IMR-90 (cell line): ENCODE measurements around the gene CALML3. TPM values are rescaled to one million over a fixed set of nuclear protein-coding genes. Genes with fewer than 3 reads are reported as not detected.

Experiments
- ATAC-seq: fragments of 200-7000 bp; cut with Tn5 transposase; 2 replicates; pipeline ENCODE4 v1.9.1; 2020; ENCODE audit warnings: low read depth, mild to moderate bottlenecking, moderate library complexity
- Bru-seq: library from RNA; stranded (reverse); fragments of 400-500 nt; gene quantifications from one replicate; lab custom pipeline; 2021; lab: Mats Ljungman, UMichigan
- BruChase-seq, 2 experiments: library from RNA; stranded (reverse); fragments of 400-500 nt; gene quantifications; one replicate each; lab custom pipeline; 2021; lab: Mats Ljungman, UMichigan
- BruUV-seq: library from RNA; stranded (reverse); fragments of 400-500 nt; replicated peaks from 2 replicates; lab custom pipeline; 2021; lab: Mats Ljungman, UMichigan
- CTCF ChIA-PET: fragments of 300-600 bp; formaldehyde crosslinking; extraction: SDS; loops from one replicate; lab custom pipeline; 2021; ENCODE audit warnings: antibody characterized with exemption; lab: Yijun Ruan, JAX
- POLR2A ChIA-PET: fragments of 300-600 bp; sonication (Branson Sonifier 250); formaldehyde crosslinking; loops from one replicate; lab custom pipeline; 2022; ENCODE audit warnings: antibody characterized with exemption; ENCODE audit not compliant: unreplicated experiment; lab: Charles Lee
- DNase-seq: peaks from one replicate; pipeline ENCODE4 v3.0.0; 2013
- H2AFZ ChIP-seq: replicated peaks from 2 replicates; pipeline ENCODE3; 2013; ENCODE audit warnings: low read length, mild to moderate bottlenecking; ENCODE audit not compliant: poor library complexity
- H2AK5ac ChIP-seq: 2 replicates; pipeline ENCODE4 v1.6.1; 2013; ENCODE audit warnings: low read depth, low read length, inconsistent platforms
- H2AK9ac ChIP-seq: replicated peaks from 2 replicates; pipeline ENCODE3; 2013; ENCODE audit warnings: mild to moderate bottlenecking, low read depth, low read length, moderate library complexity; ENCODE audit not compliant: poor library complexity
- H2BK120ac ChIP-seq: 2 replicates; pipeline ENCODE4 v1.6.1; 2013; ENCODE audit warnings: low read depth, low read length, inconsistent platforms
- H2BK15ac ChIP-seq: 3 replicates; pipeline ENCODE4 v1.6.1; 2013; ENCODE audit warnings: low read depth, low read length, inconsistent platforms
- H2BK20ac ChIP-seq: 2 replicates; pipeline ENCODE4 v1.6.1; 2013; ENCODE audit warnings: low read depth, mild to moderate bottlenecking, inconsistent platforms, low read length, moderate library complexity
- H2BK5ac ChIP-seq: 2 replicates; pipeline ENCODE4 v1.6.1; 2013; ENCODE audit warnings: mild to moderate bottlenecking, low read depth, low read length, inconsistent platforms; ENCODE audit not compliant: poor library complexity, severe bottlenecking
- H3K14ac ChIP-seq: replicated peaks from 2 replicates; pipeline ENCODE4 v1.6.1; 2013; ENCODE audit warnings: low read depth, low read length, inconsistent platforms
- H3K18ac ChIP-seq: 2 replicates; pipeline ENCODE4 v1.6.1; 2013; ENCODE audit warnings: low read depth, low read length, control low read depth
- H3K23ac ChIP-seq: 2 replicates; pipeline ENCODE4 v1.6.1; 2013; ENCODE audit warnings: low read depth, low read length, inconsistent platforms
- H3K27ac ChIP-seq: 2 replicates; pipeline ENCODE4 v1.5.1; 2013; ENCODE audit warnings: mild to moderate bottlenecking, control low read depth, low read length; ENCODE audit not compliant: insufficient read depth
- H3K27me3 ChIP-seq: 2 replicates; pipeline ENCODE4 v1.6.1; 2013; ENCODE audit warnings: low read length; ENCODE audit not compliant: control insufficient read depth, insufficient read depth
- H3K36me3 ChIP-seq: 2 replicates; pipeline ENCODE4 v1.6.1; 2013; ENCODE audit warnings: low read length, mixed read lengths; ENCODE audit not compliant: control insufficient read depth, insufficient read depth
- H3K4ac ChIP-seq: 2 replicates; pipeline ENCODE4 v1.6.1; 2013; ENCODE audit warnings: low read depth, low read length, inconsistent platforms
- H3K4me1 ChIP-seq: 2 replicates; pipeline ENCODE4 v1.6.1; 2013; ENCODE audit warnings: low read length, mixed read lengths; ENCODE audit not compliant: control insufficient read depth, insufficient read depth
- H3K4me2 ChIP-seq: 2 replicates; pipeline ENCODE4 v1.6.1; 2013; ENCODE audit warnings: low read depth, mild to moderate bottlenecking, control low read depth, low read length, moderate library complexity
- H3K4me3 ChIP-seq: 2 replicates; pipeline ENCODE4 v1.5.1; 2013; ENCODE audit warnings: low read depth, mild to moderate bottlenecking, control low read depth, low read length, moderate library complexity; ENCODE audit not compliant: insufficient read depth
- H3K56ac ChIP-seq: 2 replicates; pipeline ENCODE4 v1.6.1; 2013; ENCODE audit warnings: low read length, inconsistent platforms; ENCODE audit not compliant: insufficient read depth; ENCODE audit errors: extremely low read depth
- H3K79me1 ChIP-seq, 2 experiments: 2 replicates each; pipeline ENCODE4 v1.6.1; 2013; ENCODE audit warnings: low read length in 2 of 2, inconsistent platforms in 1 of 2, low read depth in 1 of 2
- H3K9ac ChIP-seq: 2 replicates; pipeline ENCODE4 v1.6.1; 2013; ENCODE audit warnings: low read depth, low read length, control low read depth
- H3K9me1 ChIP-seq: 2 replicates; pipeline ENCODE4 v1.6.1; 2013; ENCODE audit warnings: low read length, inconsistent platforms; ENCODE audit not compliant: insufficient read depth
- H3K9me3 ChIP-seq: 2 replicates; pipeline ENCODE4 v1.6.1; 2013; ENCODE audit warnings: low read length; ENCODE audit not compliant: control insufficient read depth, insufficient read depth
- H4K20me1 ChIP-seq: 2 replicates; pipeline ENCODE4 v1.6.1; 2013; ENCODE audit warnings: low read length, inconsistent platforms; ENCODE audit not compliant: insufficient read depth
- H4K5ac ChIP-seq: 2 replicates; pipeline ENCODE4 v1.6.1; 2013; ENCODE audit warnings: mild to moderate bottlenecking, low read depth, low read length, control low read depth
- H4K8ac ChIP-seq, 2 experiments: 2 replicates each; pipeline ENCODE4 v1.6.1; 2013; ENCODE audit warnings: low read depth in 2 of 2, low read length in 2 of 2, control low read depth in 1 of 2, inconsistent platforms in 1 of 2
- H4K91ac ChIP-seq: 2 replicates; pipeline ENCODE4 v1.6.1; 2013; ENCODE audit warnings: low read depth, low read length, inconsistent platforms; ENCODE audit not compliant: insufficient read depth
- CEBPB ChIP-seq: IDR thresholded peaks from 2 replicates; pipeline ENCODE4 v1.6.1; 2012; ENCODE audit warnings: low read depth, low read length, improper control_type of control experiment
- CHD1 ChIP-seq: IDR thresholded peaks from 2 replicates; pipeline ENCODE4 v1.6.1; 2012; ENCODE audit warnings: low read depth, low read length, improper control_type of control experiment
- CTCF ChIP-seq: conservative IDR thresholded peaks from 2 replicates; pipeline ENCODE4 v1.5.1; 2012; ENCODE audit warnings: mild to moderate bottlenecking, low read depth, low read length, improper control_type of control experiment
- MAFK ChIP-seq: IDR thresholded peaks from 2 replicates; pipeline ENCODE4 v1.6.1; 2012; ENCODE audit warnings: low read depth, low read length, improper control_type of control experiment
- MAZ ChIP-seq: IDR thresholded peaks from 2 replicates; pipeline ENCODE4 v1.6.1; 2012; ENCODE audit warnings: low read depth, mild to moderate bottlenecking, low read length, improper control_type of control experiment, moderate library complexity, borderline replicate concordance
- MXI1 ChIP-seq: IDR thresholded peaks from 2 replicates; pipeline ENCODE4 v1.6.1; 2012; ENCODE audit warnings: low read depth, mild to moderate bottlenecking, low read length, moderate library complexity, borderline replicate concordance
- NFE2L2 ChIP-seq: fragments of 150-350 bp; IDR thresholded peaks from 2 replicates; pipeline ENCODE4 v1.6.1; 2016; ENCODE audit warnings: low read depth, mild to moderate bottlenecking, low read length
- RAD21 ChIP-seq: IDR thresholded peaks from 2 replicates; pipeline ENCODE4 v1.6.1; 2012; ENCODE audit warnings: low read length, improper control_type of control experiment
- SMC3 ChIP-seq: fragments of 150-350 bp; IDR thresholded peaks from 2 replicates; pipeline ENCODE4 v1.6.1; 2016; ENCODE audit warnings: low read depth, mild to moderate bottlenecking, antibody characterized with exemption, low read length, moderate library complexity
- WGBS, 2 experiments: methylation state at CpG; one replicate each; pipeline versions ENCODE4 v1.1.5 to v1.1.7; 2013; ENCODE audit warnings: missing lambda C conversion rate in 2 of 2; ENCODE audit not compliant: insufficient read length in 1 of 2; ENCODE audit errors: extremely low coverage in 2 of 2; 5-methylcytosine and 5-hydroxymethylcytosine counted together
- dilution Hi-C: fragments of 300-500 bp; cut with HindIII; formaldehyde crosslinking; loops from one replicate; pipeline ENCODE4 v1.14.3; 2018; ENCODE audit warnings: low sequenced_read_pairs; ENCODE audit not compliant: unreplicated experiment
- in situ Hi-C: fragments of 300-500 bp; cut with MboI; formaldehyde crosslinking; loops from 3 replicates; pipeline ENCODE4 v1.14.3; 2019; ENCODE audit warnings: low sequenced_read_pairs, inconsistent platforms, mixed read lengths
- intact Hi-C: fragments of 100-400 bp; cut with micrococcal nuclease; formaldehyde crosslinking; loops from 2 replicates; pipeline ENCODE4 v1.10.0; 2022
- long read RNA-seq: library from polyadenylated mRNA; unstranded; transcript quantifications from one replicate; pipeline ENCODE4 v2.0.0, GENCODE V29; 2021; ENCODE audit not compliant: unreplicated experiment
- polyA plus RNA-seq, 3 experiments: library from polyadenylated mRNA; depleted of rRNA; stranded (reverse); fragments of >200 nt; gene quantifications; 2 replicates each; pipeline ENCODE4 v1.2.3, GENCODE V29; 2012; ENCODE audit warnings: low replicate concordance in 1 of 3
- total RNA-seq: library from RNA; depleted of rRNA; stranded (reverse); fragments of >200 nt; gene quantifications from 2 replicates; pipeline ENCODE4 v1.2.3, GENCODE V29; 2012; rRNA removed
- TF ChIP-seq, protein P1 (sequence below): fragments of 150-350 bp; IDR thresholded peaks from 2 replicates; pipeline ENCODE4 v1.6.1; 2017; ENCODE audit warnings: mild to moderate bottlenecking, antibody characterized with exemption, low read length, low read depth

Gene CALML3
- total RNA-seq = not detected in 2 replicates
- not detected in 2 replicates for polyA plus RNA-seq (2012; rRNA removed)
- polyA plus RNA-seq (2012; cell fraction: cytosol; rRNA removed) = not detected in 2 replicates
- not detected in 2 replicates for polyA plus RNA-seq (2012; cell fraction: nucleus; rRNA removed; ENCODE audit: low replicate concordance)
- Bru-seq, nascent RNA = not detected
- BruChase-seq, experiment 1, labeled RNA remaining after a 6-hour chase = not detected
- not detected for BruChase-seq, experiment 2, labeled RNA remaining after a 2-hour chase
- long read RNA-seq = 0 reads

GRCh38 chr10:5524641-5525560, at the start of gene CALML3:
Gene CALML3 (plus strand): TSS chr10:5524961. CDS start chr10:5525086, 125 bp downstream.
- no peak for TF ChIP-seq MAFK
- no peak for TF ChIP-seq CTCF
- no peak for TF ChIP-seq SMC3
- no peak for TF ChIP-seq MXI1
- TF ChIP-seq CHD1 = no peak
- TF ChIP-seq MAZ = no peak
- TF ChIP-seq CEBPB = no peak
- TF ChIP-seq, protein P1, sequence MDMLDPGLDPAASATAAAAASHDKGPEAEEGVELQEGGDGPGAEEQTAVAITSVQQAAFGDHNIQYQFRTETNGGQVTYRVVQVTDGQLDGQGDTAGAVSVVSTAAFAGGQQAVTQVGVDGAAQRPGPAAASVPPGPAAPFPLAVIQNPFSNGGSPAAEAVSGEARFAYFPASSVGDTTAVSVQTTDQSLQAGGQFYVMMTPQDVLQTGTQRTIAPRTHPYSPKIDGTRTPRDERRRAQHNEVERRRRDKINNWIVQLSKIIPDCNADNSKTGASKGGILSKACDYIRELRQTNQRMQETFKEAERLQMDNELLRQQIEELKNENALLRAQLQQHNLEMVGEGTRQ = no peak
- TF ChIP-seq NFE2L2 = no peak
- no peak for TF ChIP-seq RAD21
- Histone ChIP-seq H3K9ac (no peak within 1 kb of the TSS), H3K27me3 (peaks cover 5% of the 10 kb centered on the region), H2BK120ac (no peak within 1 kb of the TSS), H4K8ac (no peak within 1 kb of the TSS), H2AK9ac (no peak within 1 kb of the TSS), H2AFZ (no peak within 1 kb of the TSS), H3K14ac (no peak within 1 kb of the TSS), H3K56ac (no peak within 1 kb of the TSS), H3K23ac (no peak within 1 kb of the TSS), H3K18ac (no peak within 1 kb of the TSS), H4K20me1 (no peaks in the 10 kb centered on the region), H2BK15ac (no peak within 1 kb of the TSS), H3K4me3 (no peak within 1 kb of the TSS), H2BK5ac (no peak within 1 kb of the TSS), H3K27ac (no peak within 1 kb of the TSS), H4K5ac (no peak within 1 kb of the TSS), H4K91ac (no peak within 1 kb of the TSS), H3K79me1 (no peaks in the 10 kb centered on the region), H3K36me3 (no peaks in the 10 kb centered on the region), H3K4ac (no peak within 1 kb of the TSS), H2BK20ac (no peak within 1 kb of the TSS), H3K9me1 (no peaks in the 10 kb centered on the region), H3K9me3 (no peaks in the 10 kb centered on the region), H2AK5ac (no peak within 1 kb of the TSS), H3K4me1 (no peaks in the 10 kb centered on the region), H3K4me2 (no peak within 1 kb of the TSS)
- ATAC-seq (no peak), DNase-seq (no peak)
- ChIA-PET CTCF (no interaction called here), POLR2A (no interaction called here)
- dilution Hi-C loops = no loop called here
- in situ Hi-C loops = no loop called here
- intact Hi-C loops = loop anchor here (5.0 kb wide), 1 partner anchor 58 kb away; no protein-coding TSS in a partner anchor
- WGBS, 2 experiments = 93% methylated on average over 34 of the region's 64 CpGs; no CpG with 5 or more reads in 1 of the 2 experiments
- no TSS peak for BruUV-seq
